GM19351 (cell line): ENCODE data around the gene CDK14.

Experiments
- ATAC-seq: cut with Tn5 transposase; IDR thresholded peaks from one replicate; pipeline ENCODE4 v1.9.1; 2021; ENCODE audit warnings: mild to moderate bottlenecking, moderate library complexity; ENCODE audit not compliant: unreplicated experiment

Gene CDK14

DNA sequence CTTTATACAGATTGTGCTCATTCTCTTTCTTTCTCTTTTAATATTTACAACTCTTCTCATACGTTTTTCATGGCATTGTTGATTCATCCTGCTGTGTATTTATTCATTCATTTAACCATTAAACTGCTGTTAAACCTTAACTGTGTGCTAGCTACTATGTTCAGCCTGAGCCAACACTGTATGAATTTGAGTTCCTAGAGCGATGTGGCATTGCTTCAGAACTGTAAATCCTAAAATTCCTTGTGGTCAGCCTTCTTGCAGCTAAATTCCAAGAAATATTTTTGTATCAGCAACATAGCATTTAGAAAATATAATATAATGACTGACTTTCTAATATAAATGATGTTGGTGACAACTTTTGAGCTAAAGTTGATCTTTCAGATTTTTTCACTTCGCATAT is 483.4 kb downstream of the CDK14 start:
- no peak for ATAC-seq

DNA sequence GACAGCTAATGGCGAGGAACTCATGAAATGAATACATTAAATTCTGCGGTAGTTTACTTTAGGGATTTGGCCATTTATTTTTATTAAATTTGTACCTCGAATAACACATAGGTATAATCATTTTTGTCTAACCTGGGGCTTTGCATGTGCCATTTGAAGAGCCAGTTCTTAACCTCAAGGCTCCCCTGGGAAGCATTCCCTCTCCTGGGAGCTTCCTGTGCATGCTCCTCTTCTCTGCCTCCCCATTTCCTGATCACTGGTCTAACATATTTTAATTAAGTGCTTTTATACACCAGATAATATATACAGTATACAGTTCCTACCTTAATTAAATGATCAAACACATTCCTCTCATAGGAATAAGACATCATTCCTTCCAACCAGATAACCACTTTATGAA is 484.2 kb downstream of the CDK14 start:
- ATAC-seq: no peak

DNA sequence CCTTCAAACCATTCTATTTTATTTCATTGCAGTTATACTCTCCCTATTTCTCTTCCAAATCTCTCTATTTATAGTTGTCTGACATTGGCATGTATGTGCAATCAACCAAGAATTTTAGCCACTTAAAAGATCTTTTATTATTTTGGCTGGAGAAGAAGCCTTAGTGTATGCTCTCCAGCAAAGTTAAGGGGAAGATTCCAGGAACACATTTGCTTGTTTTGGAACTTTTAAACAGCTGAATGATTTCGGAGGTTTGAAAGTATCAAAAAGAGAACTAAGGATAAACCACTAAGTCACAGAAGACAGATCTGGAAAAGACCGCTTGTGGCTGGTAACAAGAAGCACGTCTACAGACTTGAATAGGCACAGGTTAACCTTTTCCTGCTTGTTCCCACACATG is 485.9 kb downstream of the CDK14 start:
- ATAC-seq: no peak

DNA sequence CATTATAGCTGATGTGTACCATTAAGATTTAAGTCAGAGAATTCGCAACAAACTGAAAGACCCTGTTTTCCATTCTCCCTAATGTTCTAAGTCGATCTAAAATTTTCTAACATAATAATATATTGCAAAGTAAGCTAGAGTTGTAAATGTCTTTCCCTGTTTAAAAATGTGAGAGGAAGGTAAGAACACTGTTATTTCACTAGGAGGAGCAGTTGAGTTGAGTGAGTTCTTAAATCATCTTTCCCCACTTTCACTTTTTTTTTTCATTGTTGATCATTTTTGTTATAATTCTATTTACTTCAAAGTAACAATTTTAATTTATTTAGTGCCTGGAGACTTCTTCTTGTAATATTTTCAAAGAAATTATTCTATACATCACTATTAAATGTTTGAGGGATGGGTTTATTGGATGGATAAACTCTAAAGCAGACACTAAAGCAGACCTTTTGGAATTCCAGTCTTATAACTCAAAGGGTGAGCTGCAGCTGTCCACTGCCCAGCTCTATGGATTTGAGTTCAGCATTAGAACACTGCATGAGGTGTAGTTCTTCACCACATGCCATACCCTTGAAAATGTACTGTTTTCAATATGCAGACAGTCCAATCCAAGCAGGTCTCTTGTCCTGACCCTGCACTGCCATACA is 486.9 kb downstream of the CDK14 start:
- ATAC-seq: no peak

DNA sequence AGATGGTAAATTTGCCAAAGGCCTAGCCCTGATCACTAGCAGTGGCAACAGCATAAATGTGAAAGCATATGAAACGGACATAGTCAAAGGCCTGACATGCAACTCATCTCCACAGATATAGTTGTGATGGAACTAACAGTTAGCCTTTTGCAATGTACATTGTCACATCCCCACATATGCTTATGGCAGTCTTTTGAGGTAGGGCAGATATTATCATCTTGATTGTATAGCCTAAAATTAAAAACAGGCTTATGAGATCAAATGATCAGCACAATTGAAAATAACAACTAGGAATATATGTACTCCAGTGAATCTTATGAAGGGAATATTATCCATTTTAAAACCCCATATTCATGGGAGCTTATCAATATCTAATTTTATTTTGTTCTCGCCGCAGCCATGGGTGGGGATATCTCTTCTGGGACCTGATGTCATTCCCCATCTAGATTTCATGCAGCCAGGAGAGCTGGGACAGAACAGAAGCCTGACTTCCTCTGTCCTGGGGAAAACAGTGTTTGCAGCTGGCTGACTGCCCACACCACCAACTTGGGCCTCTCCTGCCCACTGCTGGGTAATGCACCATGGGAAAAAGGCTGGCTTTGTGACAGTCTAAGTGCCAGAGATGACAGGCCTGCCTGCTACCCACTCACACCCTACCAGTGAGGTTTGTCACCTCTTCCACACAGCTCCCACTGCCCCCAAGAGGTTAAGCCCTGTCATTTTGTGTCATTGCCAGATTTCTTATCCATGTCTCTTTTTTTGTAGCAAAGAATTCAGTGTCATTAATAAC is 487.9 kb downstream of the CDK14 start:
- no peak for ATAC-seq

DNA sequence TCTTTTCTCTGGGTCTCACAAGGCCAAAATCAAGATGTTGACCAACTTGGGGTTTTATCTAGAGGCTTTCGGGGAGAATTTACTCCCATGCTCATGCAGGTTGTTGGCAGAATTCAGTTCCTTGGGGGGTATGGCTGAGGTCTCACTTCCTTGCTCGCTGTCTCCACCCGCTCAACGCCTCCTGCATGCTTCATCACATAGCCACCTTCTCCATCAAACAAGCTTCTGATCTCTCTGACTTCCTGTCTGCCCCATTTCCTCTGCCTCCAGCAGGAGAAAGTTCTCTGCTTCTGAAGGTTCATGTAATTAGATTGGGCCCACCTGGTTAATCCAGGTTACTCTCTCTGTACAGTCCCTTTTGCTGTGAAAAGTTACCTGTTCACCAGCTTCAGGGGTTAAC is 489.1 kb downstream of the CDK14 start:
- no peak for ATAC-seq

DNA sequence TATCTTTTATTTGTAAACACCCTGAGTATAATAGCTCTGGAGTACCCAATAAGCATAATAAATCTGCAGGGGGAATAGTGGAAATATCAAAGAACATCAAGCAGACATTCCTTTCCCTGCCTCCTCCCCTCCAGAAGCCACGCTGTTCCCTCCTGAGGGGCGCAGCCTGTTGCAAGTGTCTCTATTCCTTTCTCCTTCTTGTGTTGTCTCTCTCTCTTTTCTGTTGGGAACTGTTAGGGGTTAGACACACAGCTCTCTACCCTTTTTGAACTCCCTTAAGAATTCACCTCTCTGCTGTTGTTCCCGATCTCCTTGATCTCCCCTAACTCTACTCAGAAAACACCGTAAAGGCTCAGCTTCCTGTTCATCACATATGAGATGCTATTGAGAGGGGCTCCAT is 490.1 kb downstream of the CDK14 start:
- ATAC-seq: no peak

DNA sequence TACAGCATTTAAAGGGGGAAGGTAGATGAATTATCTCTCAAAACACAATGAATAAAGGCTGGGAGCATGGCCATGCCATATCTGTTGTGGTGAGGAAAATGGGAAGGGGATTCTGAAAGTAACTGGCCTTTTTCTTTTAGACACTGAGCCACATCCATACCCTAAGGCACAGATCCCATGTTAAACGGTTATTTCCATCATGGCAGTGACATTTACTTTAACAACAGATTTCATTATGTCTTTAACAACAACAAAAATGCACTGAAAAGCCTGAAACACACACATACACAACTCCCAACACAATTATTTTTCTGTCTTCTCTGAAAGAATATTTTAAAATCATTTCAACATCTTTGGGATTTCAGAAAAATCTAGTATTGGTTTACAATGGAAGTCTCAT is 492.0 kb downstream of the CDK14 start:
- ATAC-seq: no peak

DNA sequence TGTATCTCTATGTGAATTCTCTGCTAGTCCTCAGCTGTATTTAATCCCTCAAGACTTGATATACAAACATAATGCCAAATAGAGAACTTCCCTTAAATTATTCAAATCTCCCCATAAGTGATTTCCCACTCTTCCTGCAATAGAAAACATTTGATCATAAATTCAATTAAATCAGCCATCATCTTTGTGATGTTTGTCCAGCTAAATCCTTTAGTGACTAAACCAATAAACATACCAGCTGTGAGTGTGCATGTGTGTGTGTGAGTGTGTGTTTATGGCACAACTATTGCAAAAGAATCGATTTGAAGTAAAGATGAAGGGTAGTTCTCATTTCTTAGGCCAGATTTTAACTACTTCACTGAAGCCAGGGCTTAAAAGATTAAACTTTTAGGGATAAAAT is 492.6 kb downstream of the CDK14 start:
- ATAC-seq: no peak

DNA sequence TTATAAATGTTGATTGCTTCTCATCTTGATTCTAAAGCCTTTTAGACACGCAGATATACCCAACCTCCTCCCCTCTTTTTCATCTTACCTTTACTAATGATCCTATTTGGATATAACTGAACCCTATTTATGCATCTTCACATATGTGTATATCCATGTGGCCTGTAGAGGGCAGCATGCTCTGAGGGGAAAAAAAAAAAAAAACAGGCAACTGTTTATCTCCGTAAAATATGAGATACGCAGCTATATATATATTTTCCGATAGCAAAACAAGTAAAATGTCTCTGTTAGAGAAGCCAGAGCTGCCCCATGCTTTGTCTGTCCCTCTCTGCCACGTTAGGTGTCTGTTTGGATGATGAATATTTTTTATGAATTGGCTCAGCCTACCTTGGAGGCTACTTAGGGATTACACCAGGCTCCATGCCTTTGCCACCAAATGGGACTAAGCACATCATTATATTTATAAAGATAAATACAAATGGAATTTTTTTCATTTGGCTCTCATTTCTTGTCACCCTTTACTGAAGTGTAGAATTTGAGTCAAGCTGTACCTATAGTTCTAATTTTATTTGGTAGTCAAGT is 493.4 kb downstream of the CDK14 start:
- peak; percentile 85 for ATAC-seq

DNA sequence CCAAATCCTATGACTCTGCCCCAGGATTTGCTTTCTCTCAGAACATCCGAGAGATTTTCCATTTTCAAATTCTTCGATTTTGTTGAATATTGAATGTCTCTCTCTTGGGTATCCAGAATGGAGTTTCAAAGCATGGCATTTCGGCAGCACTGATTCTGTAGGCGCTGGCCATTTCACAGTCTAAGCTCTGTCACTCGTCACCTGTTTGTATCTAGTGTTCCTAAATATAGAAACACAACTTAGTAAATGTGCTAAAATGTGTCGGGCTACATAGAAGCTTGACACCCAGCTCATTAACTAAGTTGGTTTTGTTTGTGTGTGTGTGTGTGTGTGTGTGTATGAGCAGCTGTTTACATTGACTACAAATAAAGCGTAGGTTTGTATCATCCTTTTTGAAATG is 494.6 kb downstream of the CDK14 start:
- no peak for ATAC-seq

DNA sequence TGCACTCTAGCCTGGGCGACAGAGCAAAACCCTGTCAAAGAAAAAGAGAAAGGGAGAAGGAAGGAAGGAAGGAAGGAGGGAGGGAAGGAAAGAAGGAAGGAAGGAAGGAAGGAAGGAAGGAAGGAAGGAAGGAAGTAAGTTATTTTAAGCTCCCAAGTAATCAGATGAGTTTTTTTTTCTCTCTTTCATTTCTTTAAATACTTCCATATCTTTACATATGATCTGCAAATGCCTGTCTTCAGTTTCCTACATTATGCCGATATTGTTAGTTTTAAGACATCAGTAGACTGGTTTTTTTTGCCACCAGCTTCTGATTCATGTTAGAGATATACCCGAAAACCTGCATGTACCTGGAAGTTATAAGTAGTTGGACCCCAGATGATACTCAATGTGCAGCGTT is 495.5 kb downstream of the CDK14 start:
- no peak for ATAC-seq

DNA sequence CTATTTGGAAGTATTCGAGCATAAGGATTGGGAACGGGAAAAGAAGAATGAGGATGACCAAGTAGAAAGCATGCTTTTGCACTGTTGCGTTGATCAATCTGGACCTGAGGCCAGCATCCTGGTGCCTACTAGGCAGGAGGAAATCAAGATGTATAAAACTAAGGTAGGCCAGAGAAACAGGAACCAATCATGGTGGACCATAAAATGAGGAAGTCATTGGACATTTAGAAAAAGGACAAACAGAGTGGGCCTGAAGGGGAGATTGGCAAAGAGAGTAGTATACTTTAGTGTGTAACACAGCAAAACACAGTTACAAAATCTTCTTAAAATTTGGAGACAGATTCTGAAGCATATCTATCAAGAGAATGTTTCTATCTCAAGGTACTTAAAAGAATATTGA is 497.1 kb downstream of the CDK14 start:
- no peak for ATAC-seq

DNA sequence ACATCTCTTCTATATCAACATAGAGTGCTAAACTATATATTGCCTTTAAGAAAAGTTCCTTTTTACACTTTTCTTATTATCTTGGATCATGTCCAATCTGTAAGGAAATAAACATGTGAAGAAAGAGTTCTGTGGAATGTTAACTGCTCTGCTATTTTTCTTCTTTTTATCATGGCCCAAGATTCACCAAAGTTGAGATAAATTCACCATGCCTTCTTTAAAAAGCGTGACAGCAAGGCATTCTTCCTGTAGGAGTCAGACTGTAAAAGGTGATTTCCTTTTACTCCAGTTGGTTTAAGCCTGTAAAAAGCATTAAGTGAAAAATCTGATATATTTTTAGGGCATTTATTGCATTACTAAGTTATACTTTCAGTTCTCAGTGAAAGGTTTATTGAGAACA is 502.4 kb downstream of the CDK14 start:
- no peak for ATAC-seq

DNA sequence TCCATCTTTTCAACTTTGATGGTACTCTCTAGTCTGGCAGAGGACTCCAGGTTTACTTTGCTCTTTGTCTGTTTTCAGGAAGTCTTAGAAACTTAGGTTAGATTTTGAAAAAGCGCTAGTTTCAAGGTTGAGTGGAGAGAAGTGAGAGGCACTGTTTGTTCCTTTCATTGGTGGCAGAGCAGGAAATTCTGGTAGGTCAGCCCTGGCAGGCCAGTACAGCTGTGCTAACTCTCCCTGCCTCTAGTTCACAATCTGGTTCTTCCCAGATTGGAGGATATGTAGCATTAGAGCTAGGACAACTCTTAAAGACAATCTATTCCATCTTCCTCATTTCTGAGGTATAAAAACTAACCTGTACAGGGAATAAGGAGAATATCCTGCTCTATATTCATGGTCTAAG is 507.2 kb downstream of the CDK14 start:
- no peak for ATAC-seq

DNA sequence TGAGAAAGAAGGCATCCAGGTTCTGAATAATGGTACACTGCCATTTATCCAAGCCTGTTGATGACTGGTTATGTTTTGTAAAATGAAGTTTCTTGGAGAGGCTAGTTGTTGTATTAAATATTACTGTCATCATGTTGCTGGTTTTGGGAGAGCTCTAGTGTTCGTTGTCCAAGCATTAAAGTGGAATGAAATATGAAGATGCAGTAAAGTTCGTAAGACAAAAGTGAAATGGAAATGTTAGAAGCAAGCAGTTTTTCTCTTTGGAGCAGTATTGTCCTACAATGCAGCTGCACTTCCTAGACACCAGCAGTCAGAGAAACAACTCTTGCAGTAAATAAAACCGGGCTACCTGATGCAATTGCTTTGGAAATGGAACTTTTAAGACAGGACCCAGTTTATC is 511.3 kb downstream of the CDK14 start:
- ATAC-seq: no peak

DNA sequence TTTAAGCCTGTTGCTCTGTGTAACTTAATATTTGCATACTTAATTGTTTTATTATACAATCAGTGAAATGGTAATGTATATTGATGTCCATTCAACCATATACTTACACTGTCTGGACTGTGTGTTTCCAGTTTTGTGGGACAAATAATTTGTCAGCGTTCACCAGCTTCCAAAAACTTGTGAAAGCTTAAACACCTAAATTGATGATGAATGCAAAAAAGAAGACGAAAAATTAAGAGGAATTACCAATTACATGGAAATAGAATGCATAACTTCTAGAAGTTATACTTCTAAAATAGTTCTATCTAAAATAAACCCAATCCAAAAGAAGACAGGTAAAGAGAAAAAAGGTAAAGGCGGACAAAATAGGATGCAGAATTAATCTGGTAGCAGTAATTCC is 513.1 kb downstream of the CDK14 start:
- ATAC-seq: no peak

DNA sequence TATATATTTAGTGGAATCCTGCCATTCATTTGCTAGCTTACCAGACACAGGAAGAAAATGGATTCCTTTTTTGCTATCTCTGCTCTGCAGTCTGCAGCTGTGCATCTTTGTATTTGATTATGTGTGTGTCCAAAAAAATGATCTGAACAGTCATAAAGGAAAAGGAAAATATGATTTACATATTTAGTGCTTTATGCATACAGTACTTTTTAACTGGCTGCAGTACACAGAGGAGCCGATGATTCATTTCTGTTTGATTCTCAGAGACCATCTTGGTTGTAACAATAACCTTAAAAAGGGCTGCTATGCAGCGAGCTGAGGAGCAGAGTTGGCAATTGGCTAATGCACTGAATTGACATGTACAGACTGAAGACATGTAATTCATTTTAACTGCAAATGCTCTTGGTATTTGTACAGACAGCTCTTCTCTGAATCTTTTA is 516.8 kb downstream of the CDK14 start:
- ATAC-seq: peak; percentile 55

DNA sequence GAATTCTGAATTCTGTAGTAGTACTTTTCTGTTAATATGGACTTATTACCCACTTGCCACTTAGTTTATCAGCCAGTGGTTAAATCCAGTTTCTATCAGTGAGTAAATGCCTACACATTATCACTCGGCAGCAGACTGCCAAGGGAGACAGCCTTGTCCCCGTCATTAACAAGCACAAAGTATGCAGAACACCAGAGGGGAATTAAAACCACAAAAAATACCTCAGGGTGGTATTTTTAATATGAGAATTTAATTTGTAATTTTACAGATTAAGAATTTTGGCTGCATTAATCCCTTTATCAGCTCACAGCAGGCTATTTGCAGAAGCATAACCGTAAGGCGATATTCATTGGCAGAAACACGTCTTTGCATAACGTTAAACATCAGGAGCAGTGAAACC is 518.1 kb downstream of the CDK14 start:
- no peak for ATAC-seq

DNA sequence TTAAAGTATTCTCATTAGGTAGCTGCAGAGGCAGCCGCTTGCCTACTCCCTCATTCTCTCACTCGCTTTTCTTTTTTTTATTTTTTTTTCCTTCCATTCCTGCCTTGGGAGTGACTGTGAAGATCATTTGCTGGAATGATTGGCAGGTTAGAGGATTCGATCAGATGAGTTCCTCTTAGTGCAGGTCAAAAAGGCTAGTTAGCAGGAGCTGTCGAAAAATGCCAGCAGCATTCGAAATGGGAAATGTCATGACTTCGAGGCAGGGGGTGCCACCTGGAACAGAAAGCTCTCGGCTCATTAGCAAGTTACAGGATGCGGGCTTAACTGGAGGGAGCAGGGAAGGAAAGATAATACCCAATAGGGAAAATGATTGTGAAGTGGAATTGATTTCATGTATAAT is 530.6 kb downstream of the CDK14 start:
- ATAC-seq: no peak

DNA sequence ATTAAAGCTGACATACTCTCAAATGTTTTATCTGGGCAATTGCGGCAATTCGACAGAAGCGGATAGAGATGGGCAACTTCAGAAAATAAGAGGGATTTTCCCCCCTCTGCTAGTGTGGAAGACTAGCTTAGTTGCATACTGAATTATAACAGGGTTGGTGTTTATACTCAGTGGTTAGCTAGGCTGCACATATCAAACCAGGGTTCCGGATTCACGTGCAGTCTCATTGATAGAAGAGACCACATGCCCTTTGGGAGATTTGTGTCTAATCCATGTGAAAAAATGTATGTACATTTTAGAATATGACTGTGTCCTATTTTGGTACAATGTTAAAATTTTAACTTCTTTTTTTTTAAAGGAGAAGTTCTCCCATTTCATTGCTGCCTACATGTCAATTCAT is 531.2 kb downstream of the CDK14 start:
- no peak for ATAC-seq

DNA sequence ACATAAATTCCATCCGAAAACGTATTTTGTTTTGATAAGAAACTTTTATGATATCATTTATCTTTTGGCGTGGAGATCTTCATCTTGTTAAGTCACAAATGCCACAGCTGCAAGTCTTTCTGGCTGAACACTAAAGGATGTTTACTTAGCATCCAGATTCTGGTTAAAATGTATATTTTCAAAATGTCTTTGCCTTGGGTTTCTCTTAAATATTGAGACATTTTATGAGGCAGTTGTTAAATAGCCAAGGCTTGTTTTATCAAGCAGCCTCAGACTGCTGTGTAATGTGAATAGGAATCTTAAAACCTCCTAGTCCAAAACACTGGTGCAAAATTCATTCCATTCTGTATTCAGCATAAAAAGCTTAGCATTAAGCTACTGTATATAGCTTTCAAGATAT is 531.8 kb downstream of the CDK14 start:
- ATAC-seq: no peak
